Brain microvascular endothelial cell (primary cell): ENCODE data around the gene PDRG1.

Experiments used
- DNase-seq: peaks from one replicate; pipeline ENCODE4 v3.0.0-alpha.2; 2020
- H3K27ac ChIP-seq: fragments of 250-450 bp; sonication (Bioruptor Pico); 2 replicates; pipeline ENCODE4 v1.5.1; 2020; ENCODE audit warnings: mild to moderate bottlenecking, moderate library complexity
- H3K27me3 ChIP-seq: fragments of 250-450 bp; sonication (Bioruptor Pico); replicated peaks from 2 replicates; pipeline ENCODE4 v1.5.1; 2020; ENCODE audit warnings: mild to moderate bottlenecking
- H3K36me3 ChIP-seq: fragments of 250-450 bp; sonication (Bioruptor Pico); replicated peaks from 2 replicates; pipeline ENCODE4 v1.5.1; 2020; ENCODE audit warnings: mild to moderate bottlenecking
- H3K4me3 ChIP-seq: 2 replicates; pipeline ENCODE4 v1.5.1; 2011; ENCODE audit warnings: low read depth, mild to moderate bottlenecking, control low read depth, low read length, moderate library complexity
- in situ Hi-C: cut with HindIII; loops from 2 replicates; pipeline ENCODE4 v1.10.0; 2017; ENCODE audit warnings: low sequenced_read_pairs, low pct_ligation_motif_present
- TF ChIP-seq, protein P1 (sequence below): IDR thresholded peaks from 2 replicates; pipeline ENCODE4 v1.5.1; 2011; ENCODE audit warnings: low read depth, mild to moderate bottlenecking, moderate library complexity, low read length, control low read depth, inconsistent platforms; ENCODE audit errors: missing control alignments

Gene PDRG1

DNA sequence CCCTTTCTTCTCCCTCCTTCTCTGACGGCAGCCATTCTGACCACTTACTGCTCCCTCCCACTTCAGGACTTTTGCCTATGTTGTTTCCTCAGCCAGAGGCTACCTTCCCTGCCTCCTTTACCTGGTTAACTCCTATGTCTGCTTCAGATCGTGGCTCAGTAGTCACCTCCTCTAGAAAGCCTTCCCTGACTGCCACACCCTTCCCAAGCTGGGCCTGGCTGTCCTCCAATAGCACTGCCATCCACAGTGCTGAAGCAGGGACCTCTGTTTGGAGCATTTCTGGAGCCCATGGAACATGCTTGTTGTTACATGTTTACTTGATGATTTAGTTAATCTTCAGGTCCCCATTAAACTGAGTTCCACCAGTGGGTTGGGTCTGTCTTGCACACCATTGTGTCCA lies 29.9 kb upstream of the PDRG1 start:
- Histone ChIP-seq H3K27me3 (no peaks in the 10 kb centered on the region), H3K27ac (no peak overlapping the region), H3K4me3 (no peak overlapping the region), H3K36me3 (no peaks in the 10 kb centered on the region)
- DNase-seq, result no peak
- in situ Hi-C loops, result no loop called here
- TF ChIP-seq, protein P1, sequence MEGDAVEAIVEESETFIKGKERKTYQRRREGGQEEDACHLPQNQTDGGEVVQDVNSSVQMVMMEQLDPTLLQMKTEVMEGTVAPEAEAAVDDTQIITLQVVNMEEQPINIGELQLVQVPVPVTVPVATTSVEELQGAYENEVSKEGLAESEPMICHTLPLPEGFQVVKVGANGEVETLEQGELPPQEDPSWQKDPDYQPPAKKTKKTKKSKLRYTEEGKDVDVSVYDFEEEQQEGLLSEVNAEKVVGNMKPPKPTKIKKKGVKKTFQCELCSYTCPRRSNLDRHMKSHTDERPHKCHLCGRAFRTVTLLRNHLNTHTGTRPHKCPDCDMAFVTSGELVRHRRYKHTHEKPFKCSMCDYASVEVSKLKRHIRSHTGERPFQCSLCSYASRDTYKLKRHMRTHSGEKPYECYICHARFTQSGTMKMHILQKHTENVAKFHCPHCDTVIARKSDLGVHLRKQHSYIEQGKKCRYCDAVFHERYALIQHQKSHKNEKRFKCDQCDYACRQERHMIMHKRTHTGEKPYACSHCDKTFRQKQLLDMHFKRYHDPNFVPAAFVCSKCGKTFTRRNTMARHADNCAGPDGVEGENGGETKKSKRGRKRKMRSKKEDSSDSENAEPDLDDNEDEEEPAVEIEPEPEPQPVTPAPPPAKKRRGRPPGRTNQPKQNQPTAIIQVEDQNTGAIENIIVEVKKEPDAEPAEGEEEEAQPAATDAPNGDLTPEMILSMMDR, result no peak

DNA sequence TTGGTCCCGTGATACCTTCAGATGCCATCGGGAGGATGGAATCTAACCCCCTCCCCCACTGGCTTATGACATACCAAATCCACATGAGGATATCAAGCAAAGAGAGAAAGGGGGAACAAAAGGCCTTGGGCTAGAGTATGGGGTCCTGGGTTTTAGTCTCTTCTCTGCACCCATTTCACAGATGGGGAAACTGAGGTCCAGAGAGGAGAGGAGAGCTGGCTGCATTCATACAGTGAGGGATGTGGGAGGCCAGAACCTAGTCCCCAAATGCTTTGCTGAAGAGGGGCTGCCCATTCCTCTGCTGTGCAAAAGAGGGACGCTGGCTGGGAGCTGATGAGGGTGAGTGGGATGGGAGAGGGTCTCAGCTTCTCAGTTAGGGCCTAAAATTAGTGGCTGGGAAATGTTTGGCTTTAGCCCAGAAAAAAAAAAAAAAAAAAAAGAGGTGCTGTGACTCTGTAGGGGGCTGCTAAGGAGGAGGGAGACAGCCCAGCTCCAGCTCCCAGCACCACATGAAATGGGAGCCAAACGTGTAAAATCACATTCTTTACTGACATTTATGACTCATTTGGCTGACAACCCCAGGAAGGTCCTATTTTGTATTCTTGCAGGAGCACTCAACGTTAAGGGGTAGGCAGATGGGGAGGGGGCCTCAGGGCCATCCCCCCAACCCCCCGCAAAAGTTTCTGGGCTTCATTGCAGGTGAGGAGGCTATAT lies 28.0 kb upstream of the PDRG1 start:
- no peak for DNase-seq
- H3K4me3 ChIP-seq, result no peak overlapping the region
- in situ Hi-C loops, result no loop called here
- H3K27me3 ChIP-seq, result peaks cover 2% of the 10 kb centered on the region
- TF ChIP-seq, protein P1, result no peak
- no peaks in the 10 kb centered on the region for H3K36me3 ChIP-seq
- H3K27ac ChIP-seq, result no peak overlapping the region

DNA sequence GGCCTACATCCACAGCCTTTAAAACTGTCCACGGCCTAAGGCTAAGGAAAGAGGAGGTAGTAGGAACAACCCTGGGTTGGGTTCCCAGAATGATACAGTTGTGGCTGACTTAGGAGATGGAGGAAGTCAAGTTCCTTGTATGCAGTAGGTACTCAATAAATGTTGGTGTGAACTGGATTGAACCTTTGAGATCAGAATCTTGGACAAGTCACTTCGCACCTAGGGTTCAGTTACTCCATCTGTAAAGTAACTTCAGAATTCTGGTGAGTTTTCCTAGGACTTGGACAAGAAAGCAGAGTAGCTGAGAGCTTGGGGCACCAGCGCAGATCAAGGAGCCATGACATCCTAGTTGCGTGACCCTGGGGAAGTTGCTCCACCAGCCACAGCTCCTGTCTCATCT lies 25.2 kb upstream of the PDRG1 start:
- Histone ChIP-seq H3K4me3 (no peak overlapping the region), H3K27ac (no peak overlapping the region), H3K36me3 (no peaks in the 10 kb centered on the region), H3K27me3 (peaks cover 2% of the 10 kb centered on the region)
- in situ Hi-C loops, result no loop called here
- no peak for DNase-seq
- TF ChIP-seq, protein P1, result no peak

DNA sequence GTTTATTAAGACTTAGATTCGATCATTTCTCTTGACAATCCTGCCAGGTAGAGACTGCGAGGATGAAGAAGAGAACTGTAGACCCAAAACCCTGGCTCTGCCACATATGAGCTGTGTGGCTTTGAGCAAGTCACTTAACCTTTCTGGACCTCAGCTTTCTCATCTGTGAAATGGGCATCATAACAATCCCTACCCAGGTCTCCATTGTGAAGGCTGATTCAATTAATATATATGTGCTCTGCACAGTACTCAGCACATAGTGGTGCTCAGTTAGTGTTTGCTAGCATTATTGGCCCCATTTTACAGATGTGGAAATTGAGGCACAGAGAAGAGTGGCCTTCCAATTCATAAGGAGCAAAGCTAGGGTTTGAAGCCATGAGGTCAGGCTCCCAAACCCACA lies 24.0 kb upstream of the PDRG1 start:
- no peak for DNase-seq
- in situ Hi-C loops, result no loop called here
- no peaks in the 10 kb centered on the region for H3K36me3 ChIP-seq
- H3K4me3 ChIP-seq, result no peak overlapping the region
- no peak overlapping the region for H3K27ac ChIP-seq
- peaks cover 10% of the 10 kb centered on the region for H3K27me3 ChIP-seq
- TF ChIP-seq, protein P1, result no peak

DNA sequence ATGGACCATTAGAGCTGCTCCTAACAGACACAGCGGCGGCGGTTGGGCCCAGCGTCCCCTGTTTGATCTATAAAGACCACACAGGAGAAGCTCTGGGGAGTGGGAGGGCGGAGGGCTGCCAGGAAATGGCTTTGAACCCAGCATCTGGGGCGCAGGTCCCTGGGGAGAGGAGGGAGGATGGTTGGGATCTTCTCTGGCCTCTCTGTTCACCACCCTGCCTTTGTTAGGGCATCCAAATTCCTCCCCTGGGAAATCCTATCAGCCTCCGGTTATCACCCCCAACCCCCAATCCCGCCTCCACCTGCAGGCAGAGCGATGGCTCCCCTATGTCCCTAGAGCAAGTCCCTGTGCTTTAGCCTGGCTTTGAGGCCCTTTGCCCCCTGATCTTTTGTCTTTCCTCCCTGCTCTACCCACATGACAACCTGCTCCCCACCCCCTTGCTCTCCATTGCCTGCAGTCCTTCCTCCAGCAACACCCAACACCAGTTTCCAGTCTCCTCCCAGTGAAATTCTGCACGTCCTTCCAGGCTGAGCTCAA lies 23.2 kb upstream of the PDRG1 start:
- peaks cover 13% of the 10 kb centered on the region for H3K27me3 ChIP-seq
- in situ Hi-C loops, result no loop called here
- no peak overlapping the region for H3K4me3 ChIP-seq
- TF ChIP-seq, protein P1, result no peak
- no peaks in the 10 kb centered on the region for H3K36me3 ChIP-seq
- no peak overlapping the region for H3K27ac ChIP-seq
- DNase-seq, result no peak

DNA sequence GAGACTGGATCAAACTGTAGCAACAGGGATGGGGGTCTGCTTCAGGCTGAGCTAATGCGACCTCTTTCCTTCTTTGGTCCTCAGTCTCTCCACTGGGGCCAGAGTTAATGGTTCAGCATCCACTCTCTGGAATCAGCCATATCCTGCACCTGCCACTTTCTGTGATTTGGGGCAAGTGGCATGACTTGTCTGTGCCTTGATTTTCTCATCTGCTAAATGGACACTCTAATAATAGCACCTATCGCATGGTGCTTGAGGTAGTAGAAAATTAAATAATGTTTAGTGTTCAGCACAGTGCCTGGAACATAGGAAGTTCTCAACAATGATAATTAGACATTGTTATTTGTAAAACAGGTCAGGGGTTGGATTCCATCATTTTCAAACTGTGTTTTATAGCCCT lies 22.4 kb upstream of the PDRG1 start:
- peaks cover 16% of the 10 kb centered on the region for H3K27me3 ChIP-seq
- TF ChIP-seq, protein P1, result no peak
- no peaks in the 10 kb centered on the region for H3K36me3 ChIP-seq
- H3K4me3 ChIP-seq, result no peak overlapping the region
- H3K27ac ChIP-seq, result no peak overlapping the region
- in situ Hi-C loops, result no loop called here
- DNase-seq, result no peak
